Skin of body (tissue), 2 donors: ENCODE measurements around the gene PLA2G12A. TPM values are rescaled to one million over a fixed set of nuclear protein-coding genes. Genes with fewer than 3 reads are reported as not detected.

Experiments used
- DNase-seq: peaks from one replicate; lab custom pipeline; 2025; lab: John Stamatoyannopoulos, UW
- total RNA-seq: library from RNA; depleted of rRNA; stranded (reverse); fragments of >200 nt; gene quantifications from one replicate; pipeline ENCODE4 v1.2.3, GENCODE V29; 2014

Gene PLA2G12A
- total RNA-seq, 1 donor from 2014 or later = 15.0 TPM

DNA sequence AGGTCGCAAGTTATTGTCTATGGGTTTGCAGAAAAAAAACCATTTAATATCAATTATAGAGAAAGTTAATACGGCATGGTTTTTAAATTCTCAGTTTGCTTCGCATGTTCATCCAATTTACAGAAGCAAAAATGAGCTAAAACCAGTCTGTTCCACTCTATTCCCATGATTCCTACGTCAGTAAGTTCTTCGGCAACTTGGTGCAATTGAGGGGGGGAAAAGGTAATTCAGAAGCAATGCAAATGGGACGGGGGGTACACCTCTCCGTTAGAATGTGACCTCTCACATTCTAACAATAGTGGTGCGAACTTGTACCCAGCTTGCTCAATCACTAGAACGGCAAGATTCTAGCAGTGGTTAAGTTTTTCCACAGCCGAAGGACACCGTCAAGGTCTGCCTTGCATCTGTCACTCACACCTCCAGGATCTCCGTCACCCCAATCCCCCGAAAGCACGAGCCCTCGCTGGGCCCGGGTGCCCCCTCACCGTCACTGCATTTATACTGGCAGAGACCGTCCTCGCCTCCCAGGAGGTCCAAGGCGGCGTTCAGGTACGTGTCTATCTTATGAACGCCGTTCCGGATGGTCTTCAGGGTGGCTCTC lies 653 bp downstream of the PLA2G12A start:
- DNase-seq = peak; percentile 2

DNA sequence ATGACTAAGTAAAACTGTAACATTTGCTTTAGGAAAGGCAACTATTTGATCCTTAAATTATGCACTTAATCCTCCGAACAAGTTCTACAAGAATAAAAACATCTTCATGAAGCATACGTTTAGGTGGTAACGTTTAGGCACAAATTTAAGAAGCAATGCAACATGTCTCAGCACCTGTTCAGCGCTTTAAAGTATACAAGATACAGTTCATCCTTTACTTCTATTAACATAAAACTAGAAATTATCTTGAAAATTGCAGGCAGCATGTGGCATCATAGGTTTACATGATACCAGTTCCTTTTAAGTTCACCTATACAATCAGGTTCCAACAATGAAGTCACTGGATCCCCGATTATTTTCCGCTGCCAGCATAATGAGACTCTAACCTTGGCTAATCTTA lies 1.5 kb downstream of the PLA2G12A start:
- DNase-seq = no peak

- DNase-seq = no peak
These were observed 6.8 kb downstream of the PLA2G12A start for GRCh38 chr4:109723110-109723509.

GRCh38 chr4:109722357-109722756 lies 7.5 kb downstream of the PLA2G12A start:
- DNase-seq = no peak

DNA sequence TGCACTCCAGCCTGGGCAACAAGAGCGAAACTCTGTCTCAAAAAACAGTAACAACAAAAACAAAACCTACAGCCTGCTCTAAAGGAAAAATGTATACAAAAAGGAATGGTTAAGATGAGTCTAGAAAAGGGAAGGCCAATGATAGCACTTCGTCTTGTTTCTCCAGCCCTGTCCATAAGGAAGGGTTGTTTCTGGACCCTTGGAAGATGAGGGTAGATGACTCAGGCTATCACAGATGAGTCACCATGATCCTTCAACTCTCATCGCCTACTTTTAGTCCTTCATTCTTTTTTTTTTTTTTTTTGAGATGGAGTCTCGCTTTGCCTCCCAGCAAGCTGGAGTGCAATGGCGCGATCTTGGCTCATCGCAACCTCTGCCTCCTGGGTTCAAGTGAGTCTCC lies 8.8 kb downstream of the PLA2G12A start:
- no peak for DNase-seq

GRCh38 chr4:109719604-109720003 lies 10.3 kb downstream of the PLA2G12A start:
- no peak for DNase-seq

DNA sequence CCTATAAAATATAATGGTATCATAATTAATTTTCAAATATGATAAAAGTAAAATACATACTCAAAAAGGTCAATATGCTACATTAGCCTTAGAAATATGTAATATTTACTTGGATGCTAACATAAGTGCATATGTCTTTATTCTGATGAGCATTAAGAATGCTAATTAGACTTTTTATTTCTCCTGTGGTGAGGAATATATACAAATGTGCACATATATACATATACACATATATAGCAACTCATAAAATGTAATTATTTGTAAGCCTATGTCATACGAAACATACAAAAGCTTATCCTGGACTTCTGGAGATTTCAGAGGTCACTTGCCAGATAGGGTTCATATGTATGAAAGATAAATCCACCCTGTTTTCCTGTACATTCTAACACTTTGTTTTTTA lies 11.1 kb downstream of the PLA2G12A start:
- no peak for DNase-seq

GRCh38 chr4:109713500-109713899 lies 16.4 kb downstream of the PLA2G12A start:
- DNase-seq = no peak

DNA sequence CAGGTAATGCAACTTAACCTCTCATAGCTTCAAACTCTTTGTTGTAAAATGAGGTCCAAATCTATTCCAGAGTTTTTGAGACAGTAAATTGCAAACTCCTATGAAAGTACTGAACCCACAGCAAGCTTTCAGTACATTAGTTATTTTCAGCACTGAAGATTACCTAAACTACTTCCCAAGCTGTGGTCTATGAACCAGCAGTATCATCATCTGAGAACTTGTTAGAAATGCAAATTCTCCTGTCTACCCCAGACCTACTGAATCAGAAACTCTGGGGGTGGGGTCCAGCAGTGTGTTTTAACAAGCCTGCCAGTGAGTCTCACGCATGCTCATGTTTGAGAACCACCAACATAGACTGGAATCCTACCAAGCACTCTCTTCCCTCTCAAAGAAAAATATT lies 20.9 kb downstream of the PLA2G12A start:
- no peak for DNase-seq

- DNase-seq = no peak
These were observed 21.4 kb downstream of the PLA2G12A start for GRCh38 chr4:109708435-109708834.

- DNase-seq = peak; percentile 34
These were observed 26.1 kb downstream of the PLA2G12A start for GRCh38 chr4:109703664-109704361.

- DNase-seq = peak; percentile 54
These were observed 26.8 kb downstream of the PLA2G12A start, which contains the start of gene CASP6 for GRCh38 chr4:109702950-109703663. TSS of gene CASP6 (minus strand) at chr4:109703445. CDS start at chr4:109703395, 50 bp downstream.

DNA sequence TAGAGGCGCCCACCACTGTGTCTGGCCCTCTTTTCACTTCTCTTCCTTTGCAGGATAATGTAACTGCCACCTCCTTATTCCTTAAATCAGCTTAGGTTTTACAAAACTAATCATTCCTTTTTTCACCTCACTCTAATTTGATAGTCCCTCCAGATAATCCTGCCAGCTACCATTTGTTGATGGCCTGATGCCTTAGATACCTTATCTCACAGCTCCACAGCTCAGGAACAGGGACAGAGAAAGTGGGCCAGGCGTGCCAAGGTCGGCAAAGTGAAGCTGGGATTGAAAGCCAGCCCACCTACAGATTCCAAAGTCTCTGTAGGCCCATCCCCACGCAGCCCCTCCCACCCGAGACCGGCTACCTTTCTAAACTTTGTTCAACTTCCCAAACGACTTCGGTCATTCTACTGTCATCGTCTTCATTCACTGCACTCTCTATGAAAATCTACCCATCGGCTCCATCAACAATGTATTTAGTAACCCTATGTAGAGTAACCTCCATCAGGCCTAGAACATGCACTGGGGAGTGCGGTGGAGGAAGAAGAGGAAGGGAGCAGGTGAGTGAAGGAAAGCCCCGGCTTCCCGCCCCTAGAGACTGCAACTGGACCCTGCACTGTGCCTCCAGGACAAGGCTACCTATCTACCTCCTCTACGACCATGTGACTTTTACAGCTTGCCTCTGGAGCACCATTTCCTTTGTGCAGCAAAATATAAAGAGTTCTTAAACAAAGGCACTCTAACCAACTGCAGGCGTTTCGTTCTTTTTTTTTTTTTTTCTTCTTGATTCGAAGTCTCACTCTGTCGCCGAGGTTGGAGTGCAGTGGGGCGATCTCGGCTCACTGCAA lies 28.1 kb downstream of the PLA2G12A start:
- DNase-seq = no peak

DNA sequence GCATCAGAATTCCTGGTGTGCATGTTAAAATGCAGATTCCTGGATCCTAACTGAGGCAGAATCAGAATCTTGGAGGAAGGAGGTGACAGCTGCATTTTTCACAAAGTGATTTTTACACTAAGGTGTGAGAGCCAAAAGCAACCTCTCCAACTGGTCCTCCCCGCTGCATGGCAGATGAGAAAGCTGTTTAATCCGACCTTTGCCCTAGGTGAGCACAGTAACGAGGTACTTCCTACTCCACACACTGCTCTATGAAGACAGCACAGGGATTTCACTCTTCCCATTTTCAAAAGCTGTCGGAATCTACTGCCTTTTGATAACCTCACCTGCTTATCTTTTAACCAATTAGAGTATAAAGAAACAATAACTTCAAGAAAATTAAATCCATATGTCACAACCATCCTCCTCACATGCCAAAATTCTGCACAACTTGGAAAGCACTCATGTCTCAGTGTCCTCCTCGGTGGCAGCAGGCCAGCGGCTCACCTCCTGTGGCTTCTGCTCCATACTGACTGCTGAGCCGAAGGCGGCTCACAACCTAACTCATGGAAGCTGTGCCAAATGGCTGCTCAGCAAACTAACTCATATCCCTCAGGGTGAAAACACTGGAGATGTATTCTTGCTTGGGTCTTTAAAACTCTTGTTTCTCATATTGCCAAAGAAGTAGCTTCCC lies 30.2 kb downstream of the PLA2G12A start:
- DNase-seq = no peak

GRCh38 chr4:109698656-109699055 lies 31.2 kb downstream of the PLA2G12A start:
- DNase-seq = no peak

DNA sequence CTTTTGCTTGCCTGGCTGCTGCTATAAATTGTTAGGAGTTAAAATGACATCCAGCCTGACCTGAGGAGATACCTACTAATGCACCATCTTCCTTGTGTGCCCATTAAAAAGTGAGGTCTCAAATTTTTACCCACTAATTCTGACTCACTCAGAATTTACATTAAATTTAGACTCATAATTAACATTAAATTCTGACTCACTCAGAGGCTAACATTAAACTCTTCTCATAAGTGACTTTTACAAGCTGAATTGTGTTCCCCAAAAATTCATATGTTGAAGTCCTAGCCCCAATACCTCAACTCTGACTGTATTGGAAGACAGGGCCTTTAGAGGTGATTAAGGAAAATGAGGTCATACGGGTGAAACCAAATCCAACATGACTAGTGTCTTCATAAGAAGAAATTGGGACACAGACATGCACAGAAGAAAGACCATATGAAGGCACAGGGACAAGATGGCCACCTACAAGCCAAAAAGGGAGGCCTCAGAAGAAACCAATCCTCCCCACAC lies 38.4 kb downstream of the PLA2G12A start:
- no peak for DNase-seq

GRCh38 chr4:109690690-109691410 lies 39.0 kb downstream of the PLA2G12A start:
- no peak for DNase-seq

DNA sequence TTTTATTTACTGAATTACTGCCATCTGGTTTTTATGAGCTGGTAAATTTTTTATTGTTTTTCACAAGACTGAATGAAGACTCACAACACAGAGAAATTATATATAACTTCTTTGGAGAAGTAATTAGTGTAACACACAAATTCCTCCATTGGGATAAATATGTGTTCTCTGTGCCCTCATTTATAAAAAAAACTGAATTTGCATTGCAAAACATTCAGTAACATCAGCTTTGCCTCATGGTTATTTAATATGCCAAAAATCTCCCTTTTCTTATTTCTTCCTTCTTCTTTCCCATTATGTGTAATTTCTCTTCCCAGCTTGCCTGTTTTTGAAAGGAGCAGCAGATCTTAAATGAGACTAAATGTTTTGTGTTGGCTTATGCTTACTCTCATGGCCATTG lies 45.1 kb downstream of the PLA2G12A start:
- no peak for DNase-seq

DNA sequence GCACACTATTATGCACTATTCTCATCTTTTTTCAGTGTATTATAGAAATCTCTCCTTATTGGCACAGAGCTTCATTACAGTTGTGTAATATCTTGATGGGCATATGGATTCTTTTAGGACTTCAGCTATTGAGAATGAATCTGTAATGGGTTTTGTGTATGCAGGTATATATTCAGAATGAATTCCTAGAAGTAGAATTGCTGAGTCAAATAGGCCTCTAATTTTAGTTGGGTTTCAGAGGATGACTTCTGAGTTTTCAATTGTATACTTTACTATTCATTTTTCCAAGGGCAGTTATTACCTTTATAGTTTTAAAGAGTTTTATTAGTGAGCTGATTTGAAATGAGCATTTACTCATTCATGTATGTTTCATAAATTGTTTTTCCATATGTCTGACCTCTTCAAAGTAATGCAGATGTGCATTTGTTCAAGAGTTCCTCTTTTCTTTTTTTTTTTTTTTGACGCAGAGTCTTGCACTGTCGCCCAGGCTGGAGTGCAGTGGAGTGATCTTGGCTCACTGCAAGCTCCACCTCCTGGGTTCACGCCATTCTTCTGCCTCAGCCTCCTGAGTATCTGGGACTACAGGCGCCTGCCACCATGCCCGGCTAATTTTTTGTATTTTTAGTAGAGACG lies 46.1 kb downstream of the PLA2G12A start:
- DNase-seq = no peak

- no peak for DNase-seq
These were observed 47.0 kb downstream of the PLA2G12A start for GRCh38 chr4:109682875-109683274.
